ENCODE data around the gene PPP6R2.
"Not testable (repeated sequence)": the region's sequence is repeated elsewhere in the genome, so short reads cannot be mapped to it uniquely, and the experiment has no call there.

The PPP6R2 gene

GRCh38 chr22:50318698-50319411 lies 24.3 kb upstream of the PPP6R2 start:
- no peak for DNase-seq

GRCh38 chr22:50319503-50319951 lies 23.6 kb upstream of the PPP6R2 start:
- DNase-seq, result no peak

- no peak for DNase-seq
These were observed 23.0 kb upstream of the PPP6R2 start for GRCh38 chr22:50320116-50320515.

- DNase-seq, result no peak
These were observed 22.3 kb upstream of the PPP6R2 start for GRCh38 chr22:50320671-50321325.

GRCh38 chr22:50322382-50323104 lies 20.6 kb upstream of the PPP6R2 start:
- DNase-seq, result not testable (repeated sequence)

- DNase-seq, result no peak
These were observed 19.2 kb upstream of the PPP6R2 start for GRCh38 chr22:50323900-50324299.

GRCh38 chr22:50325444-50326224 lies 17.5 kb upstream of the PPP6R2 start:
- DNase-seq, result no peak

GRCh38 chr22:50326225-50326955 lies 16.7 kb upstream of the PPP6R2 start:
- DNase-seq, result no peak

GRCh38 chr22:50326956-50327710 lies 16.0 kb upstream of the PPP6R2 start, which contains the start of gene DENND6B:
Gene DENND6B (minus strand): TSS chr22:50327012. CDS start chr22:50326988, 24 bp downstream.
- peak in 3 of 4 experiments; percentile 25 to 64 (median 26) for DNase-seq

GRCh38 chr22:50327711-50328019 lies 15.5 kb upstream of the PPP6R2 start:
- DNase-seq, result no peak

GRCh38 chr22:50329236-50329635 lies 13.9 kb upstream of the PPP6R2 start:
- no peak for DNase-seq

- DNase-seq, result not testable (repeated sequence)
These were observed 8.7 kb upstream of the PPP6R2 start for GRCh38 chr22:50334433-50334832.

- no peak for DNase-seq
These were observed 5.7 kb upstream of the PPP6R2 start for GRCh38 chr22:50337262-50338041.

- DNase-seq, result no peak
These were observed 5.0 kb upstream of the PPP6R2 start for GRCh38 chr22:50338042-50338573.

GRCh38 chr22:50338860-50339462 lies 4.2 kb upstream of the PPP6R2 start:
- DNase-seq, result no peak

- no peak for DNase-seq
These were observed 2.9 kb upstream of the PPP6R2 start for GRCh38 chr22:50339945-50340879.

GRCh38 chr22:50341977-50342650 lies 1.0 kb upstream of the PPP6R2 start:
- peak; percentile 62 to 82 (median 78) for DNase-seq

GRCh38 chr22:50343541-50343935 lies 411 bp downstream of the PPP6R2 start:
- no peak for DNase-seq

Measured in activated naive CD4-positive, alpha-beta T cell (primary cell).